Body of pancreas (tissue), 4 donors: ENCODE results near the gene SLC24A3.

ENCODE experiments used
- POLR2A ChIP-seq, 3 donors: fragments of 450-650 bp; IDR thresholded peaks; one replicate each; pipeline ENCODE4 v1.6.1; 2016; ENCODE audit warnings: antibody characterized with exemption in 3 of 3, mild to moderate bottlenecking in 2 of 3
- TF ChIP-seq, protein P1 (sequence below), 7 experiments: fragments of 450-650 bp in 4 of 7; fragments of 200-600 bp in 3 of 7; sonication (generic) in 3 of 7; IDR thresholded peaks; one replicate each; pipeline ENCODE4 v1.5.1; 2016 to 2019; ENCODE audit warnings: antibody characterized with exemption in 7 of 7

DNA sequence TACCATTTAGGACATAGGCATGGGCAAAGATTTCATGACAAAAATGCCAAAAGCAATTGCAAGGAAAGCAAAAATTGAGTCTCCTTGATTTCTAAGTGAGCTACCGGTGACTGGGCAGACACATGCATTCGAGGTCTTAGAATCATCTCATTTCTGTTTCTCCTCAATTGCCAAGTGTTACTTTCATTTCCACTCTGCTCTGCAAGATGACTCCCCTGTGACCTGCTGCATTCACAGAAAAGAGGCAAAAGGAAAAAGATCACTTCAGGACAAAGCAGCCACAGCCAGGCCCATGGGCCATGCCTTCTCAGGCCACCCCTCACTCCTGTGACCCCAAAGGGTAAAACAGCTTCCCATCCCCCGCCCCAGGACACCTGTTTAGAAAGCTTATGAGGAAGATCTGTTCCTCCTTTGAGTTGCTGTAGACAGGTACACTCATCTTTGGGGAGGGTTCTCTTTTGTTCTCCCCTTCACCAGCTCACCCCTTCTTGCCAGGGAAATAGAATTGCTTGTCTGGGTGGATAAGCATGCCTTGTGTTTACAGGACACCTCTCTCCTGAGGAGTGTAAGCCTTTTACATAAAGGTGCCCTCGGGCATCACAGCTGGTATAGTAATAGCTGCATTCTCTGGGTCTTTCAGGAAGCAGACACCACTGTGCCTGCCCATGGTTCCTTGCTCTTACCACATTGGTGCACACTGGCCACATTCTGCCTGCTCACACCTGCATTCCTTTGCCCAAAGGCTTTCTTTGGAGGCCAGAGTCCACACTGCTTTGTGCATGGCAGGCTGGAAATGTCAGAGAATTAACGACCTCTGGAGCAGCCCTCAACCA lies 105.0 kb downstream of the SLC24A3 start:
- TF ChIP-seq, protein P1, sequence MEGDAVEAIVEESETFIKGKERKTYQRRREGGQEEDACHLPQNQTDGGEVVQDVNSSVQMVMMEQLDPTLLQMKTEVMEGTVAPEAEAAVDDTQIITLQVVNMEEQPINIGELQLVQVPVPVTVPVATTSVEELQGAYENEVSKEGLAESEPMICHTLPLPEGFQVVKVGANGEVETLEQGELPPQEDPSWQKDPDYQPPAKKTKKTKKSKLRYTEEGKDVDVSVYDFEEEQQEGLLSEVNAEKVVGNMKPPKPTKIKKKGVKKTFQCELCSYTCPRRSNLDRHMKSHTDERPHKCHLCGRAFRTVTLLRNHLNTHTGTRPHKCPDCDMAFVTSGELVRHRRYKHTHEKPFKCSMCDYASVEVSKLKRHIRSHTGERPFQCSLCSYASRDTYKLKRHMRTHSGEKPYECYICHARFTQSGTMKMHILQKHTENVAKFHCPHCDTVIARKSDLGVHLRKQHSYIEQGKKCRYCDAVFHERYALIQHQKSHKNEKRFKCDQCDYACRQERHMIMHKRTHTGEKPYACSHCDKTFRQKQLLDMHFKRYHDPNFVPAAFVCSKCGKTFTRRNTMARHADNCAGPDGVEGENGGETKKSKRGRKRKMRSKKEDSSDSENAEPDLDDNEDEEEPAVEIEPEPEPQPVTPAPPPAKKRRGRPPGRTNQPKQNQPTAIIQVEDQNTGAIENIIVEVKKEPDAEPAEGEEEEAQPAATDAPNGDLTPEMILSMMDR (IDR thresholded peaks at IDR 0.05), result no peak
- TF ChIP-seq POLR2A (IDR thresholded peaks at IDR 0.05), result no peak
